HG03095 (cell line): ENCODE data around the gene CHD2.
"Not testable (repeated sequence)": the region's sequence is repeated elsewhere in the genome, so short reads cannot be mapped to it uniquely, and the experiment has no call there.

Experiments
- ATAC-seq: cut with Tn5 transposase; IDR thresholded peaks from one replicate; pipeline ENCODE4 v1.9.1; 2021; ENCODE audit warnings: moderate library complexity; ENCODE audit not compliant: unreplicated experiment

The CHD2 gene

DNA sequence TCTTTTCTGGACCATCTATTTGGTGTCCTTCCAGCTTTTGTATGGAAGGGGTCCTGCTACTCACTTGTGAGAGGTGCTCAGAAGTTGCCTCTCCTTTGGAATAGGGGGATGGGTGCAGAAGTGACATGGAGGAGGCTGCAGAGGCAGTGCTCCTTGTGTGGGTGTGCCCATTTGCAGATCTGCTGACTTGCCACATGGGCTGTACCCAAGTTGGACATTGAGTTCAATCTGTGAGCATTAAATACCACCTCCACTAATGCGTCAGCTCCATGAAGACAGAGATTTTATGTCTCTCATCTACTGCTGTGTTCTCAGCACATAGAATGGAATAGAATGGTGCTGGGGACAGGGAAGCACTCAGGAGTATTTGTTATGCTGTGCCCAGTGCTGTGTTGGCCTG lies 112.7 kb downstream of the CHD2 start:
- ATAC-seq = no peak

DNA sequence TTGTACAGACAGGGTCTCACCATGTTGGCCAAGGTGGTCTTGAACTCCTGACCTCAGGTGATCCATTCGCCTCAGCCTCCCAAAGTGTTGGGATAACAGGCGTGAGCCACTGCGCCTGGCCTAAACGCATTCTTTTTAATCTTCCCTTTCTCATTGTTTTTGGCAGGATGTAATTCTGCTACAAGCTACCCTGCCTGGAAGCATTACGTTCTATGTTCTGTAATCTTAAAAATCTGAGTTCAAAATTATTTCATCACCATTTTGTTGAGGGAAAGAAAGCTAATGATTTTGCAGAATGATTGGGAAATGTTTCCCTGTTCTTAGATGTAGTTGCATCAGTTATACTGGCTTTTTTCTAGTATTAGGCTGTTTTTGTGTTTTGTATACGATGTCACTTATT lies 117.4 kb downstream of the CHD2 start:
- no peak for ATAC-seq

DNA sequence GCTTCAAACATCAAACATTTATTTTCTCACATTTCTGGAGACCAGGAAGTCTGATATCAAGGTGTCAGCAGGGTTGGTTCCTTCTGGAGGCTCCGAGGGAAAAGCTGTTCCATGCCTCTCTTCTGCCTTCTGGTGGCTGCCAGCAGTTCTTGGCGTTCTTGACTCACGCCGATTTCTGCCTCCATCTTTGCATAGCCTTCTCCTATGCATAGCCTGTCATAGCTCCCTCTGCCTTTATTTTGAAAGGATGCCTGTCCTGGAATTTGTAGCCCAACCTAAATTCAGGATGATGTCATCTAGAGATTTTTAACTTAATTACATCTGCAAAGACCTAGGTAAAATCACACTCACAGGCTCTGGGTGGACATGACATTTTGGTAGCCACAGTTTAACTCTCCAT lies 118.5 kb downstream of the CHD2 start:
- ATAC-seq = no peak

DNA sequence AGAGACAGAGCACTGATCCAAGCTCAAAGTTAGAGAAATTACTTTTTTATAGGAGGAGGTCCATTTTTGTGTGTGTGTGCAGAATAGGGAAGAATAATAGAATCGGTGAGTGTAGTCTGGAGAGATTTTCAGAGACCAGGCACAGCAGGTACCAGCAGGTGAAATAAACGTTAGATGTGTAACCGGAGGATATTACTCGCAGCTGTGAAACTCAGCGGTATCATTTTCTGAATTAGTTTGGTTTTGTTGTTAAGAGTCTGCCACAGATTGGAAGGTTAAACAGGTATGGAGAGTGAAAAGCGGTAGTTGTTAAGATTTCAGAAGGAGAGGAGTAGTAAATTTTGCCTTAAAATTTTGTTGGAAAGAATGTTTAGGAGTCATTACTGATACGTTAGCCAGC lies 119.0 kb downstream of the CHD2 start:
- ATAC-seq = no peak

- no peak for ATAC-seq
Measured at GRCh38 chr15:93019971-93020370, 119.8 kb downstream of the CHD2 start.

GRCh38 chr15:93020976-93021772 lies 121.0 kb downstream of the CHD2 start:
- ATAC-seq = peak; percentile 80

DNA sequence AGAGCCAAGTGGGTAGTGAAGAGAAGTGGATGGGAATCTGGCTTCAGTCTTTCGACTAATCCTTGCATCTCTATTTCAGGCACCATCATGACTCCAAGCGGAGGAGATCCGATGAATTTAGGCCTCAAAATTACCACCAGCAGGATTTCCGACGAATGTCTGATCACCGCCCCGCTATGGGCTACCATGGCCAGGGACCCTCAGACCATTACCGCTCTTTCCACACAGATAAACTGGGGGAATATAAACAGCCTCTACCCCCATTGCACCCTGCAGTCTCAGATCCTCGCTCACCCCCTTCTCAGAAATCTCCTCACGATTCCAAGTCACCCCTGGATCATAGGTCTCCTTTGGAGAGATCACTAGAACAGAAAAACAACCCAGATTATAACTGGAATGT lies 124.2 kb downstream of the CHD2 start:
- ATAC-seq = no peak

DNA sequence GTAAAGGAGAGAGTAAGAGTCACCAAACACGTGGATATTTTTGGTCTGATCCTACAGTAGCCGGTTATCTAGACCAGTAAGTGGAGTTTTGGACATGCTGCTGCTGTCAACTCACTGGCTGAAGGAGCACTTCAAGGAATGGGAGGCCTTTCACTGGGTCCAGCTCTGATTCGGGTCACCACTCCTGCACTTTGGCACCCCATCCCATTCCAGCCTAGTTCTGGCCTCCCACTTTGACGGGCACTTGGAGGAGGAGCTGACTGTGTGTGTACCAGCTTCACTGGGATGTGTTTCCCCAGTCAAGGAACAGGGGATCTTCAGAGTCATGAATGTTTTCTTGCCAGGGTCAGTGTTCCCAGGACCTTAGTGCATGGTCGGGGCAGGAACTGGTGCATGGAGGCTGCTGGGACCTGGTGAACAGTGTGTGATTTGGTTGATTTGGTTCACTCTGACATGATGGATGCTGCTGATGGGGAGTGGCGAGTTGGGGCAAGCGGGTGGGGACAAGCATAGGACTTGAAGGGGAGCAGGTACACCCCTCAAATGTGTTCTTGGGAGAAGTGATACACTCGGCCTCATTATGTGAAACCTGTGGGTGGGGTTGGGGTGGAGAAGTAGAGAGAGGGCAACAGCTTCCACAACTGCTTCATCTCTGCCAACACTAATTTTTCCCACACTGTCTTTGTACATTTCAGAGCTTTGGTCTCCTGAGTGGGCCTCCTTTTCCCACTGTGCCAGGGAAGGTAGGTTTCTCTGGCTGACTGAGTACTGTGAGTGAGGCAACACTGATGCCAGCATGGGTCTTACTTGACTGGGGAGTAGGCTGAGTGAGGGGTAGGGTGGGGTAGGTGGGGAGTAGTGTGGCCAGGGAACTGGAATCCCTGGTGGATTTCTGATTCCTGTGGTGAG lies 124.8 kb downstream of the CHD2 start:
- no peak for ATAC-seq

DNA sequence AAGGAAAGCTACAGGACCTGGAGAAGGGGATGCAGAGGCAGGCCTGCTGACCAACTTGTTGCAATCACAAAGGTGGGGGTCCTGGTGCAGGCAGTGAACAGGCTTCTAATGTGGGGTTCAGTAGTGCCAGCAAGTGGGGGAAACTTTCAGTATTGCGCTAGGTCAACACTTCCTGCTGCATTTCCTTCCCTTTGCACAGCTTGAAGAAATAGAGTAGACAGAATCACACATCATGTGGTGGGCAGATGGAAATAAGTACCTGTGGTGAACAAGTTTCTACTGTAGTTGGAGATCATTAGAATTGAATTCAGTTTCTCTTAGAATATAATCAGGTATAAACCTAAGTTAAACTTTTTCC lies 125.5 kb downstream of the CHD2 start:
- no peak for ATAC-seq

- no peak for ATAC-seq
Measured at GRCh38 chr15:93026380-93026817, 126.3 kb downstream of the CHD2 start.

- no peak for ATAC-seq
Measured at GRCh38 chr15:93027413-93027812, 127.3 kb downstream of the CHD2 start.

DNA sequence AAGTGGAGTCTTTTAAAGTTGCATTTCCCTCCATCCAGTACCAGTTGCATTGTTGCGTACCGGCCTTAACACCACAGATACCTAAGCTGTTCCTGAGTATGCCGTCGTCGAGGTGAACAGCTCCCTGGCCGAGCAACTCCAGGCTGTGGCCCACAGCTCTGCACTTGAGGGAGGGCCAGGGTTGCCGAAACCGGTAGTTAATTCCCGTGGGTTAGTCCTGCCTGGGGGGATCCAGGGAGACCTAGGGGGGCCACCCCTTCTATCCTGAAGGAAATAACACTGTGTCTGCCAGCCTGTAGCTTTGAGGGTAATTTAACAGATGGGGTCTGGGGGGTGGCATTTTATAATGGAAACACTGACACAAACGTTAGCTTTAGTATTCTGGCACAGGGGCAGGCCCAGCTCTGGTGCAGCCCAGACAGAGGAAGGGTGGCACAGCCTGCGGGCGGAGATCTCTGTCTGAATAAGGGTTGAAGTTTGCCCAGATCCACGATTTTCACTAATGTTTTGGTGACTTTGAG lies 128.0 kb downstream of the CHD2 start:
- ATAC-seq = no peak

DNA sequence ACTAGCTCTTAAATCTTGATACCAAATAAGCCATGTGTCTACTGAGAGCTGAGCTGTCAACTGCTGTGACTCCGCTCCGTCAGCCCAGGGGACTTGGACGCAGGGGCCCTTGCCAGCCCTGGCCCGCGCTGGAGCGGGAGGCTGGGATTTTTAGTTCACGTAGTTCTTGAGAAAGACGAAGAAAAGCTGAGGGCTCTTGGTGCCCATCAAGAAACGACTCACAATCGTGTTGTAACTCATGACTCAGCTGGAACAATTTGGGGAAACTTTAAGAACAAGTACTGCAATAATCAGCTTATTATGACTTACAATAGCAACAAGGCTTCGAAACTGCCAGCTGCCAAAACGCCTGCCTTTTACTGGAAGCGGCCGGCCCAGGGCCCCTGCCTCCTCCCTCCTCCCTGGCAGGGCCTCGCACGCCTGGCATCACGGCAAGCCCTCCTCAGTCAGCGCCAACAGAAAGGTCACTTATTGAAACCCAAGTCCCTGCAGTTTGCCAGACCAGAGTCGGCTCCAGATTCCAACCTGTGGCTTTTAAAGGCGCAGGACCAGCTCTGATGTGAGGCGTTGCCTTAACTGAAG lies 128.6 kb downstream of the CHD2 start:
- ATAC-seq = no peak

- no peak for ATAC-seq
Measured at GRCh38 chr15:93029214-93029835, 129.2 kb downstream of the CHD2 start.

DNA sequence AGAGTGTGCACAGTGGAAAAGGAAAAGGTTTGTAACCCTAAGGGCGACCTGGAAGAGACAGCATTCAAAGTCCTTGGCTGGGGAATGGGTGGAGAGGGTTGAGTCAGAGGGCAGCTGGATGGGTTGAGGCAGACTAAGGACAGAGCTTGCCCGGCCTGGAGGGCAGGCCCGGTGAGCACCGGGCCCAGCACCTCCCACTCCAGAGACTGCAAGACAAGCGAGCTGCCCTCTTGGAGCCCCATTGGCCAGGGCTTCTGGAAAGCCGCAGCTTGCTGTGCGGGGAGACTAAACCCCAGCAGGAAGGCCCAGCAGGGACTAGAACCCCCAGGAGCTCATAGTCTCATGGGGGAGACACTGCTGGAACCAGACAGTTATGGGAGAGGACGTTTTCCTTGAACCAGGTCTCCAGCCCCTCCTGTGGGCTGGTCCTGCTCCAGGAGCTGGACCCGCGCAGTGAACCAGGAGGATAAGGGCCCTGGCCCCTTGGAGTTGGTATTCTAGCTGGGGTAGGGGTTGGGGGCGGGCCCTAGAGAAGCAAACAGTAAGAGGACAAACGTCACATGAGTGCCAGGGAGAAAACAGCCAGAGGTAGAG lies 129.8 kb downstream of the CHD2 start:
- ATAC-seq = no peak

- ATAC-seq = peak; percentile 83
Measured at GRCh38 chr15:93030430-93031102, 130.4 kb downstream of the CHD2 start.

DNA sequence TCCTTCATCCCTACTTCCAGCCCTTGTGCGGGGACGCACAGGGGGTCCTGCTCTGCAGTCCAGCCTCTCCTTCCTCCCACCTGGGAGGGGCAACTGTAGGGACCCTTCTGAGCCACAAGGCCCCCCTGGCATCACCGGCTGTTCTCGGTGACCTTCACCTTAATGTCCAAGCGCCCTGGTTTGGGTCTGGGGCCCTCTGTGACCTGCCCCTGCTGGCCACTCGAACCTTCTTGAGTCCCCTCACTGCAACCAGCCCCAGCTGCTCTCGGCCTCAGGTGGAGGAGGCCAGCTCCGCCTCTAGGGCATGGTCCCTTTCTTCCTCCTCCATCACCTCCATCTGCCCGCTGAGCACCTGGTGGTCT lies 131.0 kb downstream of the CHD2 start:
- no peak for ATAC-seq

DNA sequence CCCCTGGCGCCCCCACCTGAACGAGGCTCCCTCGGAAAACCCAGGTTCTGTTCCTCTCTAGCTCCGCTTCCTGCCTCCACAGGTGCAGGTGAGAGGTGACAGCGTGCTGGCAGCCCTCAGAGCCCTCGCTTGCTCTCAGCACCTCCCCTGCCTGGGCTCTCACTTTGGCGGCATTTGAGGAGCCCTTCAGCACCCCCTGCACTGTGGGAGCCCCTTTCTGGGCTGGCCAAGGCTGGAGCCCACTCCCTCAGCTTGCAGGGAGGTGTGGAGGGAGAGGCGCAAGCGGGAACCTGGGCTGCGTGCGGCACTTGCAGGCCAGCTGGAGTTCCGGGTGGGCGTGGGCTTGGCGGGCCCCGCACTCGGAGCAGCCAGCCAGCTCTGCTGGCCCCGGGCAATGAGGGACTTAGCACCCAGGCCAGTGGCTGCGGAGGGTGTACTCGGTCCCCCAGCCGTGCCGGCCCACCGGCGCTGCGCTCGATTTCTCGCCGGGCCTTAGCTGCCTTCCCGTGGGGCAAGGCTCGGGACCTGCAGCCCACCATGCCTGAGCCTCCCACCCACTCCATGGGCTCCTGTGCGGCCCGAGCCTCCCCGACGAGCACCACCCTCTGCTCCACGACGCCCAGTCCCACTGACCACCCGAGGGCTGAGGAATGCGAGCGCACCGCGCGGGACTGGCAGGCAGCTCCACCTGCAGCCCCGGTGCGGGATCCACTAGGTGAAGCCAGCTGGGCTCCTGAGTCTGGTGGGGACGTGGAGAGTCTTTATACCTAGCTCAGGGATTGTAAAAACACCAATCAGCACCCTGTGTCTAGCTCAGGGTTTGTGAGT lies 131.6 kb downstream of the CHD2 start:
- ATAC-seq = not testable (repeated sequence)

- ATAC-seq = not testable (repeated sequence)
Measured at GRCh38 chr15:93032515-93033206, 132.5 kb downstream of the CHD2 start.
